Measurements from ENCODE around the gene KRTAP5-4. TPM values are rescaled to one million over a fixed set of nuclear protein-coding genes. Genes with fewer than 3 reads are reported as not detected.

Gene KRTAP5-4
- total RNA-seq, 1 experiment from 2014 or later, result not detected

Other genes starting within 250 kb of the KRTAP5-4 start
- gene BRSK2, start 232.2 kb downstream of the KRTAP5-4 start, total RNA-seq (2022), result 2.6 and 8.8 TPM in 2 replicates
- 28.6 and 29.8 TPM in 2 replicates for gene MOB2, start 135.4 kb downstream of the KRTAP5-4 start, total RNA-seq (2022)
- gene DUSP8, start 49.9 kb downstream of the KRTAP5-4 start, total RNA-seq (2022), result 12.1 and 14.0 TPM in 2 replicates
- not detected in 2 replicates for gene KRTAP5-1, start 36.9 kb downstream of the KRTAP5-4 start, total RNA-seq (2022)
- gene KRTAP5-2, start 23.8 kb downstream of the KRTAP5-4 start, total RNA-seq (2022), result not detected in 2 replicates
- not detected in 2 replicates for gene KRTAP5-3, start 13.7 kb downstream of the KRTAP5-4 start, total RNA-seq (2022)
- gene KRTAP5-5, start 7.6 kb upstream of the KRTAP5-4 start, total RNA-seq (2022), result not detected in 2 replicates
- not detected in 2 replicates for gene KRTAP5-6, start 75.1 kb upstream of the KRTAP5-4 start, total RNA-seq (2022)
- 3.3 and 8.1 TPM in 2 replicates for gene IFITM10, start 128.5 kb upstream of the KRTAP5-4 start, total RNA-seq (2022)
- gene CTSD, start 141.8 kb upstream of the KRTAP5-4 start, total RNA-seq (2022), result 531 and 685 TPM in 2 replicates
- 5.8 and 7.1 TPM in 2 replicates for gene SYT8, start 212.9 kb upstream of the KRTAP5-4 start, total RNA-seq (2022)
- gene TNNI2, start 216.8 kb upstream of the KRTAP5-4 start, total RNA-seq (2022), result 1.3 and 1.4 TPM in 2 replicates
- gene LSP1, start 230.9 kb upstream of the KRTAP5-4 start, total RNA-seq (2022), result not detected in 2 replicates